IMR-90 (cell line): ENCODE measurements around the gene GLRX2. TPM values are rescaled to one million over a fixed set of nuclear protein-coding genes. Genes with fewer than 3 reads are reported as not detected.

Experiments
- ATAC-seq: fragments of 200-7000 bp; cut with Tn5 transposase; 2 replicates; pipeline ENCODE4 v1.9.1; 2020; ENCODE audit warnings: low read depth, mild to moderate bottlenecking, moderate library complexity
- BruUV-seq: library from RNA; stranded (reverse); fragments of 400-500 nt; replicated peaks from 2 replicates; lab custom pipeline; 2021; lab: Mats Ljungman, UMichigan
- CTCF ChIA-PET: fragments of 300-600 bp; formaldehyde crosslinking; extraction: SDS; loops from one replicate; lab custom pipeline; 2021; ENCODE audit warnings: antibody characterized with exemption; lab: Yijun Ruan, JAX
- POLR2A ChIA-PET: fragments of 300-600 bp; sonication (Branson Sonifier 250); formaldehyde crosslinking; loops from one replicate; lab custom pipeline; 2022; ENCODE audit warnings: antibody characterized with exemption; ENCODE audit not compliant: unreplicated experiment; lab: Charles Lee
- DNase-seq: peaks from one replicate; pipeline ENCODE4 v3.0.0; 2013
- H2AFZ ChIP-seq: replicated peaks from 2 replicates; pipeline ENCODE3; 2013; ENCODE audit warnings: low read length, mild to moderate bottlenecking; ENCODE audit not compliant: poor library complexity
- H2AK5ac ChIP-seq: 2 replicates; pipeline ENCODE4 v1.6.1; 2013; ENCODE audit warnings: low read depth, low read length, inconsistent platforms
- H2AK9ac ChIP-seq: replicated peaks from 2 replicates; pipeline ENCODE3; 2013; ENCODE audit warnings: mild to moderate bottlenecking, low read depth, low read length, moderate library complexity; ENCODE audit not compliant: poor library complexity
- H2BK120ac ChIP-seq: 2 replicates; pipeline ENCODE4 v1.6.1; 2013; ENCODE audit warnings: low read depth, low read length, inconsistent platforms
- H2BK15ac ChIP-seq: 3 replicates; pipeline ENCODE4 v1.6.1; 2013; ENCODE audit warnings: low read depth, low read length, inconsistent platforms
- H2BK20ac ChIP-seq: 2 replicates; pipeline ENCODE4 v1.6.1; 2013; ENCODE audit warnings: low read depth, mild to moderate bottlenecking, inconsistent platforms, low read length, moderate library complexity
- H2BK5ac ChIP-seq: 2 replicates; pipeline ENCODE4 v1.6.1; 2013; ENCODE audit warnings: mild to moderate bottlenecking, low read depth, low read length, inconsistent platforms; ENCODE audit not compliant: poor library complexity, severe bottlenecking
- H3K14ac ChIP-seq: replicated peaks from 2 replicates; pipeline ENCODE4 v1.6.1; 2013; ENCODE audit warnings: low read depth, low read length, inconsistent platforms
- H3K18ac ChIP-seq: 2 replicates; pipeline ENCODE4 v1.6.1; 2013; ENCODE audit warnings: low read depth, low read length, control low read depth
- H3K23ac ChIP-seq: 2 replicates; pipeline ENCODE4 v1.6.1; 2013; ENCODE audit warnings: low read depth, low read length, inconsistent platforms
- H3K27ac ChIP-seq: 2 replicates; pipeline ENCODE4 v1.5.1; 2013; ENCODE audit warnings: mild to moderate bottlenecking, control low read depth, low read length; ENCODE audit not compliant: insufficient read depth
- H3K27me3 ChIP-seq: 2 replicates; pipeline ENCODE4 v1.6.1; 2013; ENCODE audit warnings: low read length; ENCODE audit not compliant: control insufficient read depth, insufficient read depth
- H3K36me3 ChIP-seq: 2 replicates; pipeline ENCODE4 v1.6.1; 2013; ENCODE audit warnings: low read length, mixed read lengths; ENCODE audit not compliant: control insufficient read depth, insufficient read depth
- H3K4ac ChIP-seq: 2 replicates; pipeline ENCODE4 v1.6.1; 2013; ENCODE audit warnings: low read depth, low read length, inconsistent platforms
- H3K4me1 ChIP-seq: 2 replicates; pipeline ENCODE4 v1.6.1; 2013; ENCODE audit warnings: low read length, mixed read lengths; ENCODE audit not compliant: control insufficient read depth, insufficient read depth
- H3K4me2 ChIP-seq: 2 replicates; pipeline ENCODE4 v1.6.1; 2013; ENCODE audit warnings: low read depth, mild to moderate bottlenecking, control low read depth, low read length, moderate library complexity
- H3K4me3 ChIP-seq: 2 replicates; pipeline ENCODE4 v1.5.1; 2013; ENCODE audit warnings: low read depth, mild to moderate bottlenecking, control low read depth, low read length, moderate library complexity; ENCODE audit not compliant: insufficient read depth
- H3K56ac ChIP-seq: 2 replicates; pipeline ENCODE4 v1.6.1; 2013; ENCODE audit warnings: low read length, inconsistent platforms; ENCODE audit not compliant: insufficient read depth; ENCODE audit errors: extremely low read depth
- H3K79me1 ChIP-seq, 2 experiments: 2 replicates each; pipeline ENCODE4 v1.6.1; 2013; ENCODE audit warnings: low read length in 2 of 2, inconsistent platforms in 1 of 2, low read depth in 1 of 2
- H3K9ac ChIP-seq: 2 replicates; pipeline ENCODE4 v1.6.1; 2013; ENCODE audit warnings: low read depth, low read length, control low read depth
- H3K9me1 ChIP-seq: 2 replicates; pipeline ENCODE4 v1.6.1; 2013; ENCODE audit warnings: low read length, inconsistent platforms; ENCODE audit not compliant: insufficient read depth
- H3K9me3 ChIP-seq: 2 replicates; pipeline ENCODE4 v1.6.1; 2013; ENCODE audit warnings: low read length; ENCODE audit not compliant: control insufficient read depth, insufficient read depth
- H4K20me1 ChIP-seq: 2 replicates; pipeline ENCODE4 v1.6.1; 2013; ENCODE audit warnings: low read length, inconsistent platforms; ENCODE audit not compliant: insufficient read depth
- H4K5ac ChIP-seq: 2 replicates; pipeline ENCODE4 v1.6.1; 2013; ENCODE audit warnings: mild to moderate bottlenecking, low read depth, low read length, control low read depth
- H4K8ac ChIP-seq, 2 experiments: 2 replicates each; pipeline ENCODE4 v1.6.1; 2013; ENCODE audit warnings: low read depth in 2 of 2, low read length in 2 of 2, control low read depth in 1 of 2, inconsistent platforms in 1 of 2
- H4K91ac ChIP-seq: 2 replicates; pipeline ENCODE4 v1.6.1; 2013; ENCODE audit warnings: low read depth, low read length, inconsistent platforms; ENCODE audit not compliant: insufficient read depth
- CEBPB ChIP-seq: IDR thresholded peaks from 2 replicates; pipeline ENCODE4 v1.6.1; 2012; ENCODE audit warnings: low read depth, low read length, improper control_type of control experiment
- CHD1 ChIP-seq: IDR thresholded peaks from 2 replicates; pipeline ENCODE4 v1.6.1; 2012; ENCODE audit warnings: low read depth, low read length, improper control_type of control experiment
- CTCF ChIP-seq: conservative IDR thresholded peaks from 2 replicates; pipeline ENCODE4 v1.5.1; 2012; ENCODE audit warnings: mild to moderate bottlenecking, low read depth, low read length, improper control_type of control experiment
- RAD21 ChIP-seq: IDR thresholded peaks from 2 replicates; pipeline ENCODE4 v1.6.1; 2012; ENCODE audit warnings: low read length, improper control_type of control experiment
- RFX5 ChIP-seq: IDR thresholded peaks from 2 replicates; pipeline ENCODE4 v1.8.0; 2012; ENCODE audit warnings: low read depth, mild to moderate bottlenecking, low read length, moderate library complexity
- SMC3 ChIP-seq: fragments of 150-350 bp; IDR thresholded peaks from 2 replicates; pipeline ENCODE4 v1.6.1; 2016; ENCODE audit warnings: low read depth, mild to moderate bottlenecking, antibody characterized with exemption, low read length, moderate library complexity
- USF2 ChIP-seq: fragments of 150-350 bp; IDR thresholded peaks from 2 replicates; pipeline ENCODE4 v1.6.1; 2017; ENCODE audit warnings: mild to moderate bottlenecking, antibody characterized with exemption, low read length, low read depth
- WGBS, 2 experiments: methylation state at CpG; one replicate each; pipeline versions ENCODE4 v1.1.5 to v1.1.7; 2013; ENCODE audit warnings: missing lambda C conversion rate in 2 of 2; ENCODE audit not compliant: insufficient read length in 1 of 2; ENCODE audit errors: extremely low coverage in 2 of 2; 5-methylcytosine and 5-hydroxymethylcytosine counted together
- dilution Hi-C: fragments of 300-500 bp; cut with HindIII; formaldehyde crosslinking; loops from one replicate; pipeline ENCODE4 v1.14.3; 2018; ENCODE audit warnings: low sequenced_read_pairs; ENCODE audit not compliant: unreplicated experiment
- in situ Hi-C: fragments of 300-500 bp; cut with MboI; formaldehyde crosslinking; loops from 3 replicates; pipeline ENCODE4 v1.14.3; 2019; ENCODE audit warnings: low sequenced_read_pairs, inconsistent platforms, mixed read lengths
- intact Hi-C: fragments of 100-400 bp; cut with micrococcal nuclease; formaldehyde crosslinking; loops from 2 replicates; pipeline ENCODE4 v1.10.0; 2022
- polyA plus RNA-seq, 3 experiments: library from polyadenylated mRNA; depleted of rRNA; stranded (reverse); fragments of >200 nt; gene quantifications; 2 replicates each; pipeline ENCODE4 v1.2.3, GENCODE V29; 2012; ENCODE audit warnings: low replicate concordance in 1 of 3
- total RNA-seq: library from RNA; depleted of rRNA; stranded (reverse); fragments of >200 nt; gene quantifications from 2 replicates; pipeline ENCODE4 v1.2.3, GENCODE V29; 2012

Gene GLRX2
- total and polyA plus RNA-seq, 2 of the 4 experiments (the other 2 are of a cell fraction) = 2.0 to 15.9 TPM

GRCh38 chr1:193118194-193118593, 13.0 kb upstream of the GLRX2 start:
- H2AK9ac ChIP-seq = no peak overlapping the region
- H3K18ac ChIP-seq = no peak overlapping the region
- H3K27ac ChIP-seq = no peak overlapping the region
- H3K9me1 ChIP-seq = 0 out of 2 replicates have a peak, but pooled peaks cover 6% of the 10 kb centered on the region
- peaks cover 4% of the 10 kb centered on the region; the same call in 1 of the 2 replicates for H4K20me1 ChIP-seq
- no peak overlapping the region for H3K4me3 ChIP-seq
- peaks cover 5% of the 10 kb centered on the region for H3K4me1 ChIP-seq
- WGBS, 2 experiments = no CpG with 5 or more reads among the region's 3 CpGs
- POLR2A ChIA-PET = no interaction called here
- H3K4ac ChIP-seq = no peak overlapping the region
- no peaks in the 10 kb centered on the region for H3K9me3 ChIP-seq
- no peak overlapping the region for H2BK120ac ChIP-seq
- in situ Hi-C loops (loop anchor here (10.0 kb wide), 1 partner anchor 643 kb away; no protein-coding TSS in a partner anchor), intact Hi-C loops (no loop called here), dilution Hi-C loops (no loop called here)
- DNase-seq = no peak
- no peaks in the 10 kb centered on the region for H3K27me3 ChIP-seq
- H2BK5ac ChIP-seq = no peak overlapping the region
- peaks cover 0 to 14% of the 10 kb centered on the region in 2 experiments; a peak in 1 of 4 replicates for H3K79me1 ChIP-seq
- H3K36me3 ChIP-seq = no peaks in the 10 kb centered on the region
- H2BK20ac ChIP-seq = no peak overlapping the region
- TF ChIP-seq SMC3 (no peak), USF2 (no peak), RFX5 (no peak), CTCF (no peak), CHD1 (no peak), CEBPB (no peak), RAD21 (no peak)
- CTCF ChIA-PET = no interaction called here
- no peak overlapping the region for H3K23ac ChIP-seq
- H2BK15ac ChIP-seq = no peak overlapping the region
- no peak overlapping the region for H4K91ac ChIP-seq
- no peak overlapping the region for H3K56ac ChIP-seq
- BruUV-seq = no TSS peak
- H3K9ac ChIP-seq = no peak overlapping the region
- H4K8ac ChIP-seq = no peak overlapping the region
- no peak overlapping the region for H4K5ac ChIP-seq
- no peak for ATAC-seq
- H2AK5ac ChIP-seq = no peak overlapping the region
- no peak overlapping the region for H3K4me2 ChIP-seq
- H2AFZ ChIP-seq = no peak overlapping the region
- H3K14ac ChIP-seq = no peak overlapping the region
